ENCODE measurements around the gene TBC1D2B.

Gene TBC1D2B

DNA sequence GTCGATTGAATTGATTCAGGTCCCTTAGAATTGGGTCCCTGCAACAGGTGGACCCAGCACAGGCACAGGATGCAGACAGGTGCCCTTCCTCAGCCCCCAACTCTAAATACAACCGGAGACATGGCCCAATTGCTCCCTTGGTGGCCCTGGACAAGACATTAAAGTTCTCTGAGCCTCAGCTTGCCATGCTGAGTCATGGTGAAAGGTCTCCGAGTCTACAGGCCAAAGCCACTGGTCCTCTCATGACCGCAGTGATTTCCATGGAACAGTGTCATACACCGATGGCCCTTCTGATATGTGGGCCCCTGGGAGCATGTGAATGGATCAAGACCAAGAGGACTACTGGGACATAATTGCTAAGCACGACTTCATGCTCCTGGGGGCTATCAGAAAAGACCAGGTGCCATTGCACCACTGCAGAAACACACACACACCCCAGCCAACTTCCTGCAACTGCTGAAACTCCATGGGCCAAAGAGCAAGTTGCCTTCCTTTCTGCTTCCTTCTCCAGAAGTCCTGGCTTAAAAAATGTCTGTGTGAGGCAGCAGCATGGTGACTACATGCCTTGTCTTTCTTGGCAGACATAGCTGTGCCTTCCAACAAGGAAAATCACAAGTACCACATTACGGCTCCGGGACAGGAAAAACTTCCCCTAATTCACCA is 38.8 kb downstream of the TBC1D2B start:
- no peak for ATAC-seq
- Mint-ChIP-seq H3K27ac (peak overlapping the region in 1 of 2 donors; percentile 74), H3K4me1 (peaks cover 90% of the 10 kb centered on the region), H3K27me3 (no peaks in the 10 kb centered on the region), H3K9me3 (no peaks in the 10 kb centered on the region), H3K4me3 (peak overlapping the region in 1 of 2 donors; percentile 8)
- DNase-seq, result no peak

DNA sequence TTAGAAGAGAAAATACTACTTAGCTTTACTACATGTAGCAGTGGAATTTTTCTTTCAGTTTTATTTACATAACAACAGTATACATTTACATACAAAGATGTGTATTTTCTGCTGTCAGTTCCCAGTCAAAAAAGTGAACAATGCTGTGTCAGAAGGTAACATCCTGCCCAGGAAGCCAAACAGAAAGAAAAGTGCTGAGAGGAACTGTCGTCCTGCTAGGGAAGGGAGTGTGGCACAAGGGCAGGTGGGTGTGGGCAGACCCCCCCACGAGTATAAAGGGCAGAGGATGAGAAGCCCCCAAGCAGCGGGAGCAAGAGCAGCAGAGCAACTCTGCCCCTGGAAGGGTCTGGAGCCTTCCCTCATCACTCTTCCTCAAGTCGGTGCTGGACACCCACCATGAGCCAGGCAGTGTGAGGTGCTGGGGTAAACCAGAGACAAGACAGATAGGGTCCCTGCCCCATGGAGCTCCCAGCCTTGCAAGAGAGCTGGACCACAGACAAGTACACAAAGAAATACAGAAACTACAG is 39.7 kb downstream of the TBC1D2B start:
- Mint-ChIP-seq H3K27ac (peak overlapping the region in 1 of 2 donors; percentile 92), H3K27me3 (no peaks in the 10 kb centered on the region), H3K4me1 (peaks cover 89% of the 10 kb centered on the region), H3K4me3 (peak overlapping the region; percentile 50 to 61), H3K9me3 (no peaks in the 10 kb centered on the region)
- DNase-seq (no peak), ATAC-seq (no peak)

DNA sequence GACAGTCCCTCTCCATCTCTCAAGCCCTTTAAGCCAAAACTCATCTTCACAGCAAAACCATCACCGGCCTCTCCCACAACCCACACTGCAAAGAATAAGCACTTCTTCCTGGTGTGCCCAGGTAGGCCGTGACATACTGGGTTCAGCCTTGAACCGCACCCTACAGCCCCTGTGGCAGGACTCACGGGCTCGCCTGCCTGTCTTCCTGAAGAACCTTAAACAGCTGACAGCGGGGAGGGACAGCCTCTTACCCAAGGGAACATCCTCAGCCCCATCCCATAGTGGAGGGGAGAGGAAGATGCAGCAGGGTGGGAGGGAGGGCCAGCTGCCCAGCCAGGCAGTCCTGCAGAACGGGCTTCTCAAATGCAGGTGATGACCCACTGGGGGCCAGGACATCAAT is 40.2 kb downstream of the TBC1D2B start:
- DNase-seq (no peak), ATAC-seq (no peak)
- H3K4me3 Mint-ChIP-seq, result no peak overlapping the region
- H3K4me1 Mint-ChIP-seq, result peaks cover 89% of the 10 kb centered on the region
- H3K27ac Mint-ChIP-seq, result no peak overlapping the region
- H3K27me3 Mint-ChIP-seq, result no peaks in the 10 kb centered on the region
- no peaks in the 10 kb centered on the region for H3K9me3 Mint-ChIP-seq

DNA sequence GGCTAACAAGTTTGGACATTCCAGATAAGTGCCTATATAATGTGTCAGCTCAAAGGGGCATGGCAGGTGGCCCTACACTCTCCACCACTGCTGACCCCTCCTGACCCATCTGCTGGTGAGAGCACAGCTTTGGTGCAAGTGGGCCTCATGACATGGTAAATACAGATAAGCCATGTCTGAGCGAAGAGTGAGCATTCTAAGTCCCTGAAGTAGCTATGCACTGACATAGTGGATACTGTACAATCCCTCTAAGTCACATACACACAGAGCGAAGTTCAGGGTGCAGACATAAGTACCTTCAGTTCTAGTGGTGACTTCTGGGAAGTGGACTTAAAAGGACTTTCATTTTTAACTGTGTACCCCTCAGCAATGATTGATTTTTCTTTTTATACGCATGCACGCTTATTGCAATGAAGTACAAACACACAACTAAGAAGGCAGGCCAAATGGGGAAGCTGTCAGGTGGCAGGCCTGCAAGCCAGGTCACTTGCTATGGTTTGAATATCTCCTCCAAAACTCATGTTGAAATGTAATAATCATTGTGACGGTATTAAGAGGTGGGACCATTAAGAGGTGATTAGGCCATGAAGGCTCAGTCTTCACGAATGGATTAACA is 41.5 kb downstream of the TBC1D2B start:
- H3K4me1 Mint-ChIP-seq, result peaks cover 91% of the 10 kb centered on the region
- H3K9me3 Mint-ChIP-seq, result no peaks in the 10 kb centered on the region
- peak overlapping the region in 1 of 2 donors; percentile 57 for H3K4me3 Mint-ChIP-seq
- no peaks in the 10 kb centered on the region for H3K27me3 Mint-ChIP-seq
- H3K27ac Mint-ChIP-seq, result no peak overlapping the region
- DNase-seq, result no peak
- ATAC-seq, result no peak

DNA sequence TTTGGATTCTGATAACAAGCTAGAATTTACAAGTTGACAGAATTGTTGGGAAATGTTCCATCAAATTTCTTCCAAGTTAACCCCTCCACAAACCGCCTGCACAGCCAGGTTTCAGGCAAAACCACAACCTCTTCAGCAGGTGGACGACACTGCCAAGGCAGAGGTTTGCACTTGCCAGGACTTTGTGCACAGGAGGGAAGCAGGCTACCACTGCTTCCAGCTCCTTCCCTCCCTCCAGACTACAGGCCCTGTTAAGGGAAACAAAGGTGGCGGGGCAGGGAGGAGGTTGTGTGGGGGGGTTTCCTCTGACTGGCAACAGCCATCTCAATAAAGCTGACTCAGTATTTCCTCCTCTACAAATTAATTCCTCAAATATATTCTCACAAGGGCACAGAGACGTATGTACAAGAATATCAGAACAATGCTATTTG is 42.2 kb downstream of the TBC1D2B start:
- ATAC-seq, result no peak
- no peak overlapping the region for H3K27ac Mint-ChIP-seq
- H3K4me3 Mint-ChIP-seq, result peak overlapping the region; percentile 57 to 63
- H3K9me3 Mint-ChIP-seq, result no peaks in the 10 kb centered on the region
- no peaks in the 10 kb centered on the region for H3K27me3 Mint-ChIP-seq
- H3K4me1 Mint-ChIP-seq, result peaks cover 90% of the 10 kb centered on the region
- DNase-seq, result peak in 1 of 2 donors; percentile 32

DNA sequence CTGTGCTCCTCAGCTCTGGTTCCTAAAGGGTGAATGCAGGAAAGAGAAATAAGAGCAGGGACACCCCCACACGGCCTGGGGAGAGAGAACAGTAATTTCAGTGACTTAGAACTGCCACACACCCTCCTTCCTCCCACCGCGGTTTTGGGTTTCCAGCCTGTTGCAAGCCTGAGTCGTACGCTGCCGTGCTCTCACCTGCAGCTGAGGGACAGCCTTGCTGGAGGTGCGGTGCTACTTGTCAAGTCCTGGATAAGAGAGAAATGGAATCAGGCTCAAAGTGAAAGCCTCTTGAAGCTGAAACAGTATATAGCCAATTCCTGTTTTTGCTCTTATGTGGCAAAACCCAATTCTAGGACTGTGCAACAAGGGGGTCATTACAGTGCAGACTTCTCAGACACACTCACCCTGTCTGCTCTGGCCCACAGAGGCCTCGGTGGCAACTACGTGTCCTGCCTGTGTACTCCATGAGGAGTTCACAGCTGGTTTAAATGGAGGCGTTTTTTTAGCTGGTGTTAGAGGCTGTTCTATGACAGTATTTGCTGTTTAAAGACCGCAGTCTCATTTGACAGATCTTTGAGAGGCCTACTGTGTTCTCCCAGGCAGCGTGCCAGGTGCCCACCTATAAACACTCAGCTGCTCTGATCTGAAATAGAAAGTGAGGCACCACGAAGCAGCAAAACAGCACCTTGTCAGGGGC is 42.9 kb downstream of the TBC1D2B start:
- DNase-seq (peak; percentile 62 to 89), ATAC-seq (peak; percentile 97)
- no peaks in the 10 kb centered on the region for H3K27me3 Mint-ChIP-seq
- H3K4me3 Mint-ChIP-seq, result peak overlapping the region; percentile 57 to 63
- peak overlapping the region; percentile 61 to 73 for H3K27ac Mint-ChIP-seq
- peaks cover 83% of the 10 kb centered on the region for H3K4me1 Mint-ChIP-seq
- H3K9me3 Mint-ChIP-seq, result no peaks in the 10 kb centered on the region

DNA sequence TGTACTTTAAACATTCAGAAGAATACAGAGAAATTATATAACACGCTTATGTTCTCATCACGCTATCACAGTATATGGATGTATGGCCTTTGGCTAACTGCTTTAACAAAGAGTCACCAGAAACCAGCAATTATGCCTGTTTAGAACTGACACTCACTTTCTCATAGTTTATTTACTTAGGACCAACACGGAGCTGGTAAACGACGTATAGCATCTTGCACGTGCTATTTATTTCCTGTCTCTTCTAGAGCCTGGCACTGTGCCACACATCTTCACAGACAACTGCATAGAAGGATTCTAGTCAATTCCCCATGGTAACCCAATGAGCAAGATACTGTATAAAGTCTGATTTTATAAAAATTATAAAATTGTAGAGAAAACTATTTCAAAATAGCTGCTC is 43.6 kb downstream of the TBC1D2B start:
- H3K27me3 Mint-ChIP-seq, result no peaks in the 10 kb centered on the region
- no peaks in the 10 kb centered on the region for H3K9me3 Mint-ChIP-seq
- DNase-seq (no peak), ATAC-seq (no peak)
- peak overlapping the region in 1 of 2 donors; percentile 61 for H3K27ac Mint-ChIP-seq
- H3K4me1 Mint-ChIP-seq, result peaks cover 75% of the 10 kb centered on the region
- no peak overlapping the region for H3K4me3 Mint-ChIP-seq

DNA sequence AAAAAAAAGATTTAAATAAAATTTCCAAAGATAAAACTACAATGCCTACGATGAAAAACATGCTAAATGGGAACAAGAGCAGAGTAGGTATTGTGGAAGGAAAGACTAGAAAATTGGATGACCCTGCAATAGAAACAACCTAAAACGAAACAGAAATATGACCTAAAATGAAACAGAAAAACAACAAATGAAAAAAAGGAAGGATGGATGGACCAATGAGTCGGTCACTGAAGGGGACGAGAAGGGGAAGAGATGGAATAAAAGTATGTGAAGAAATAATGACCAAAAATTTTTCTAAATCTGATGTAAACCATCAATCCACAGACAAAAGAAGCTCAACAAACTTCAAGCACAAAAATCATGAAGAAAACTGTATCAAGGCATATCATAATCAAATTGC is 44.8 kb downstream of the TBC1D2B start:
- Mint-ChIP-seq H3K4me1 (peaks cover 63% of the 10 kb centered on the region), H3K9me3 (no peaks in the 10 kb centered on the region), H3K27me3 (no peaks in the 10 kb centered on the region), H3K4me3 (no peak overlapping the region), H3K27ac (no peak overlapping the region)
- DNase-seq, result no peak
- no peak for ATAC-seq

DNA sequence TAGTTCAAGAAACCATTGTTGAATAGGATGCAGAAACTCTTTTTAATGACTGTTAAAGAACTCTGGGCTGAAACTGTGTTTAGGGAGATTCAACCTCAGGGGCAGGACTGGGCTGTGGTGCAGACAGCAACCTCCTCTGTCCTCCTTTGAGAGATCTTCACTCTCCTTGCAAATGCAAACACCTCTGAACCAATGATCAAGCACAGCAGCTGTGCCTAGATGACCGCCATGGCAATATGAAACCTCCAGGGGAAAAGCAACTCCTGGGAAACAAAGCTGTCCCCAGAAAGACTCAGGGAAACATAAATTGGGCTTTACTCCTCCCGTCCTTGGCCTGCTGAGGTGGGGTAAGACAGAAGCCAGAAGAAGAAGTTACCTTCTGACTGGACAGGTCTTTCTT is 52.6 kb downstream of the TBC1D2B start:
- H3K27me3 Mint-ChIP-seq, result no peaks in the 10 kb centered on the region
- no peak overlapping the region for H3K4me3 Mint-ChIP-seq
- no peak overlapping the region for H3K27ac Mint-ChIP-seq
- H3K4me1 Mint-ChIP-seq, result peaks cover 3% of the 10 kb centered on the region
- ATAC-seq (no peak), DNase-seq (no peak)
- no peaks in the 10 kb centered on the region for H3K9me3 Mint-ChIP-seq

DNA sequence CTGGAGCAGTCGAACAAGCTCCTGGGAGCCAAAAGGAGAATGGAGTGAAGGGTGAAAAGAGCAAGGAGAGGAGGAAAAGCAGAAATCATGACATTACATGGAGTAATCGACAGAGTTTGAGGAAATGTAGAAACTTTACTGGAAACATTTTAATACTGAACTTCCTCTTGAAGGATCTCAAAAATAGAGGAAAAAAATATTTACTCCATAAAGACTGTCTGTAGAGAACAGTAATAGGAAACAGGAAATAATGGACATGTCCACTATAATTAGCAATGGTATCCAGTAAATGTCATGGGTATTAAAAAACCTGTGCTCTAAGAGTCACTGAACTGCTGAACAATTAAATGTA is 53.0 kb downstream of the TBC1D2B start:
- DNase-seq, result no peak
- no peaks in the 10 kb centered on the region for H3K27me3 Mint-ChIP-seq
- peak overlapping the region in 1 of 2 donors; percentile 16 for H3K27ac Mint-ChIP-seq
- no peak for ATAC-seq
- H3K4me3 Mint-ChIP-seq, result no peak overlapping the region
- peaks cover 7% of the 10 kb centered on the region for H3K4me1 Mint-ChIP-seq
- H3K9me3 Mint-ChIP-seq, result no peaks in the 10 kb centered on the region

DNA sequence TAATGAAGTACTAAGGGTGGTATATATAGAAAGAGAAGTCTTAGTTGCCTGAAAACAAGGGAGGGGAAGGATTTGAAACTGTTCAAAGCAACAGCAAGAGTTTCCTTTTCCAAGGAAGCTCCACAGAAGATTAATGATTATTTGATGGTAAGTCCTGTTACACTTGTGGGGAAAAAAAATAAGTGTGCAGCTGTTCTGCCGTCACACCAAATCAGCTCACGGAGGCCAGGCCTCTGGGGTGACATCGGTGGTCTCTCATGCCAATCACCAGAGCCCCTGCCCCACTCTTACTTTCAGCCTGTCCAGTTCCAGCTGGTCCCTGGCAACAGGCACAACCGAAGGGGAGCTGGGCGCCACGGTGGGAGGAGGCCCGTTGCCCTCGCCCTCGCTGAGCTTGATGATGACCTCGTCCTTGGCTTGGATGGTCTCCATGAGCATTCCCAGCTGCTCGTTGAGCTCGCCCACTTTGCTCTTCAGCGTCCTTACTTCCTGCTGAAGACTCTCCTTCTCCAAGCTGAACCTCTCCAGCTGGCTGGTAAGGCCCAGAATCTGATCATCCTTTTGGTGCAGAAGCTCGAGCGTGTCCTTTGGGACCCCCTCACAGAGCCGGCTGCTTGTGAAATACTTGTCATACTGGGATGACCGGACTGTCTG is 53.5 kb downstream of the TBC1D2B start:
- peak overlapping the region in 1 of 2 donors; percentile 16 for H3K27ac Mint-ChIP-seq

DNA sequence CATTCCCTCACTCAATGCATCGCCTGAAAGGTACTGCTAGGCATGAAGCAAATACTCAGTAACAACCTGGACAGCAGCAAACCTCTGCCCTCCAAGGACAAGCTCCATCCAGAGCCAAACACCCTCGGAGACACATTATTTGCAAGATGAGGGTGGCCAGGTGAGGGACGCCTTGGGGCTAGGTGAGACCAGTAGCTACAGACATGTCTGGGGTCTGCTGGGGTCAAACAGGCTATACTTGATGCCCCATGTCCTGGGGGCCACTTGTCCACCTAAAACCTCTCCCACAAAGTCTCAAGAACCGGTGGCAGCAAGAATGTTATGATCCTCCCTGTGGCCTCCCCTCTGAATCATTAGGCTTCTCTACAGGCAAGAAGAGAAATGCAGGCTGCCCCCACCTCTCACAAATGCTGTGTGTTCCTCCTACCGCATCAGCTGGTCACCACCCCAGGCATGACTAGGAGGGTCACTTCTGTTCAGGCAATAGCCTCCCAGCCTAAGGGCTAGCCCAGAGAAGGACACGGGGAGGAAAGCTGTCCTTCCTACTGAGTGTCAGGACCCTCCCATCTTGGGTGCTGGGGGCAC is 54.3 kb downstream of the TBC1D2B start:
- H3K27ac Mint-ChIP-seq, result peak overlapping the region in 1 of 2 donors; percentile 55
- no peak for ATAC-seq

More for the DNA sequence above, 53.5 kb downstream of the TBC1D2B start:
- Mint-ChIP-seq H3K4me1 (peaks cover 12% of the 10 kb centered on the region), H3K27me3 (no peaks in the 10 kb centered on the region), H3K9me3 (no peaks in the 10 kb centered on the region), H3K4me3 (no peak overlapping the region)
- DNase-seq, result no peak
- no peak for ATAC-seq

DNA sequence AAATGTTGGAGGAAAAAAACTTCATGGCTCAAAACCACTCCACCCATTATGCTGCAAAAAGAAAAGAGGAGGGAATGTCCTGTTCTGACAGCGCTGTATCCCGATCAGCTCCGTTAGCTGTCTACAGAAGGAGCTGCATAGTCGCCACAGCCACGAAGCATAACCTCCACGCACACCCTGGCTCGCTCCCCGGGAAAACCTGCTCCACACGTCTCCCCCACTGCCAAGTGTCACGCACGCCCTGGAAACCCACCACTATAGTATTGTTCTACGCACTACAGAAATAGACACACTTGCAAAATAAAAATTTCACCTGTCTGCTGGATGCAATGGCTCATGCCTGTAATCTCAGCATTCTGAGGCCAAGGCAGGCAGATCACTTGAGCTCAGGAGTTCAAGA is 55.8 kb downstream of the TBC1D2B start:
- H3K27me3 Mint-ChIP-seq, result no peaks in the 10 kb centered on the region
- DNase-seq (no peak), ATAC-seq (no peak)
- peak overlapping the region in 1 of 2 donors; percentile 28 for H3K27ac Mint-ChIP-seq
- H3K4me1 Mint-ChIP-seq, result peaks cover 18% of the 10 kb centered on the region
- H3K9me3 Mint-ChIP-seq, result no peaks in the 10 kb centered on the region
- H3K4me3 Mint-ChIP-seq, result no peak overlapping the region

More for the DNA sequence above, 54.3 kb downstream of the TBC1D2B start:
- Mint-ChIP-seq H3K27me3 (no peaks in the 10 kb centered on the region), H3K9me3 (no peaks in the 10 kb centered on the region), H3K4me1 (peaks cover 18% of the 10 kb centered on the region), H3K4me3 (no peak overlapping the region)
- DNase-seq, result no peak

DNA sequence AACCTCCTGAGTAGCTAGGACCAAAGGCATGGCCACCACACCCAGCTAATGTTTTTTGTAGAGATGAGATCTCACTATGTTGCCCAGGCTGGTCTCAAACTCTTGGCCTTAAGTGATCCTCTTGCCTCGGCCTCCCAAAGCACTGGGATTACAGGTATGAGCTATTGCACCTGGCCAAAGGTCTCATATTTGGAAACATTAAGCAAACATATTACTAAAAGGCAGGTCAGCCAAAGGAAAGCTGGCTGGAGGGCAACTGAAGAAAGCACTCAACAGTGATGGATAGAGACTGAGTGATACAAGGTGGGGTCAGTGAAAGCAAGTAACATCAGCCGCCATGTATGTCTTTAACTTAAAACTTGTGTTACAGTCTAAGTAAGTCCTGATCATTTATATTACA is 57.5 kb downstream of the TBC1D2B start:
- no peak for DNase-seq
- no peak overlapping the region for H3K4me3 Mint-ChIP-seq
- H3K9me3 Mint-ChIP-seq, result no peaks in the 10 kb centered on the region
- H3K27ac Mint-ChIP-seq, result no peak overlapping the region
- H3K27me3 Mint-ChIP-seq, result no peaks in the 10 kb centered on the region
- ATAC-seq, result no peak
- H3K4me1 Mint-ChIP-seq, result peaks cover 18% of the 10 kb centered on the region

DNA sequence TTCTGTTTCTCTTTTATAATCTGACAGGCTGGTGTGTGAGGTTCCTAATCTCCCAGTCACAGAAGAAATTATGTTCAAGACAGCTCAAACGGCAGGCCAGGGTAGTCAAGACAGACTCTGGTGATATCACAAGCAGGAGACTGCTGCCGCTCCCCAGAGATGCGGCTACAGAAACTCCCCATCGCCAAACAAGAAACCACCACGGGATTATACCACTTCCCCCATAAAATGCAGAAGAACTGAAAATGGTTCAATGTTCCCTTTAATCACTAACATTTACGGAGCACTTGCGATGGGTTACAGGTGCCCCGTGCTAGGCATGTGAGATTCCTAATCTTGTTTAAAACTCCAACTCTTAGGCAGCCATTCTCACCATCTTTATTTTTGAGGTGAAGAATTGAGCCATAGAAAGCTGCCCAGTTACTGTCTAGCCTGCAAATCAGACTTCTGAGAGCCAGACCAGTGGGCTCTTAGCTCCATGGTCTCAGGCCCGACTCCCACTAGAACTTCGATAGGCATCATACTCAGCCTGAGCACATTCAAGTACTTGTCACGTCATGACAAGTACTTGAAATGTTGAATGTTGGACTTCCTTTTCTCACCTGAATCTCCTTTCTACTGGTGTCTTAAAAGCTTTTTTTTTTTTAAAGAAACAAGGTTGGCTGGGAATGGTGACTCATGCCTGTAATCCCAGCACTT is 58.4 kb downstream of the TBC1D2B start:
- Mint-ChIP-seq H3K9me3 (no peaks in the 10 kb centered on the region), H3K4me1 (peaks cover 18% of the 10 kb centered on the region), H3K27ac (peak overlapping the region in 1 of 2 donors; percentile 89), H3K4me3 (peak overlapping the region; percentile 36 to 44), H3K27me3 (no peaks in the 10 kb centered on the region)
- ATAC-seq (peak; percentile 76), DNase-seq (peak in 1 of 2 donors; percentile 17)

Measured in stimulated activated naive CD8-positive, alpha-beta T cell treated with anti-CD3 and anti-CD28 coated beads, Interleukin-15, amount 100 ng/mL, for 72 hours (primary cell).